ENCODE results near the gene ACAD10. TPM values are rescaled to one million over a fixed set of nuclear protein-coding genes. Genes with fewer than 3 reads are reported as not detected.
A peak's percentile ranks its signal among the peaks of the same experiment; 100 is the strongest.
"Not testable (repeated sequence)": the region's sequence is repeated elsewhere in the genome, so short reads cannot be mapped to it uniquely, and the experiment has no call there.

ACAD10 gene
- total RNA-seq, 2 donors from 2014 or later, result 37.0 to 42.6 TPM

DNA sequence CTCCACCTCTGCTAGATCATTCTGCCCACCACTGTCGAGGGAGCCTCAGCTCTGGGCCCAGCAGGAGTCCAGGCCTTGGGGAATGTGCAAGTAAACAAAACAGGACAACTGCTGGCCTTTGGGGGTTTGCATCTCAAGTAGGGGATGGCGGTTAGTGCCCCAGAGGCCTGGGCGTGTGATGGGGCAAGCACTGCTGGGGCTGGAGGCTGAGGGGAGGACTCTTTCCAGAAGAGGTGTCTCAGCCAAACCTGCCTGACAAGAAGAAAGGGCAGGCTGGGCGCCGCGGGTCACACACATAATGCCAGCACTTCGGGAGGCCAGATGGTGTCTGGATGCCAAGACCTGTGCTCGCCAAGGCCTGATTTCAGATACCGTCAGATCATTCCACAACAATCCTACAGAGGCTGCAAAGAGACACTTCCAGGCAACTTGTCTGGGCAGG is 72.3 kb downstream of the ACAD10 start:
- DNase-seq, result no peak
- H3K27ac ChIP-seq, result no peak overlapping the region
- no peaks in the 10 kb centered on the region for H3K36me3 ChIP-seq
- H3K4me3 ChIP-seq, result no peak overlapping the region
- TF ChIP-seq, protein P1, sequence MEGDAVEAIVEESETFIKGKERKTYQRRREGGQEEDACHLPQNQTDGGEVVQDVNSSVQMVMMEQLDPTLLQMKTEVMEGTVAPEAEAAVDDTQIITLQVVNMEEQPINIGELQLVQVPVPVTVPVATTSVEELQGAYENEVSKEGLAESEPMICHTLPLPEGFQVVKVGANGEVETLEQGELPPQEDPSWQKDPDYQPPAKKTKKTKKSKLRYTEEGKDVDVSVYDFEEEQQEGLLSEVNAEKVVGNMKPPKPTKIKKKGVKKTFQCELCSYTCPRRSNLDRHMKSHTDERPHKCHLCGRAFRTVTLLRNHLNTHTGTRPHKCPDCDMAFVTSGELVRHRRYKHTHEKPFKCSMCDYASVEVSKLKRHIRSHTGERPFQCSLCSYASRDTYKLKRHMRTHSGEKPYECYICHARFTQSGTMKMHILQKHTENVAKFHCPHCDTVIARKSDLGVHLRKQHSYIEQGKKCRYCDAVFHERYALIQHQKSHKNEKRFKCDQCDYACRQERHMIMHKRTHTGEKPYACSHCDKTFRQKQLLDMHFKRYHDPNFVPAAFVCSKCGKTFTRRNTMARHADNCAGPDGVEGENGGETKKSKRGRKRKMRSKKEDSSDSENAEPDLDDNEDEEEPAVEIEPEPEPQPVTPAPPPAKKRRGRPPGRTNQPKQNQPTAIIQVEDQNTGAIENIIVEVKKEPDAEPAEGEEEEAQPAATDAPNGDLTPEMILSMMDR (IDR thresholded peaks at IDR 0.05), result no peak
- no peaks in the 10 kb centered on the region for H3K9me3 ChIP-seq
- no peak overlapping the region for H3K9ac ChIP-seq (ENCODE audit: low read depth in 2 of 2, low read length in 2 of 2)
- no peaks in the 10 kb centered on the region for H3K4me1 ChIP-seq
- intact Hi-C loops (cut with DNase I), result no loop called here
- H3K27me3 ChIP-seq, result no peaks in the 10 kb centered on the region

DNA sequence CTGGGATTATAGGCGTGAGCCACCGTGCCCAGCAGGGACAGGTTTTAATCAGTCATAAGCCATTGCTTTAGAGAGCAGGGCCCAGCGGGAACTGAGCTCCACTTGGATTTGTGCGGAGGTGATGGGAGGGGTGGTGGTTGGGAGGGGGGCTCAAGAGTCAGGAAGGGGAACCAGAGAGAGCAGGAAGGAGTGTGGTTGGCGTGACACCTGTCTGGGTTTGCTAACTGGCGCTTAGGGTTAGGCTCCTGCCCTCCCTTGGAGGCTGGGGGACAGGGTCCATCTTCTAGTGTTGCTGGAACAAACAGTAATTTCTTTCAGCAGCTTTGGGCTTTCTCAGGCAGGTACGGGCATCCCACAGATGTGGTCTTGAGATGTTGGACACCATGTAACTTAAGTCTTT is 73.4 kb downstream of the ACAD10 start:
- Histone ChIP-seq H3K9me3 (no peaks in the 10 kb centered on the region), H3K36me3 (no peaks in the 10 kb centered on the region), H3K27me3 (no peaks in the 10 kb centered on the region), H3K4me3 (no peak overlapping the region), H3K4me1 (no peaks in the 10 kb centered on the region), H3K27ac (no peak overlapping the region), H3K9ac (ENCODE audit: low read depth in 2 of 2, low read length in 2 of 2) (no peak overlapping the region)
- TF ChIP-seq, protein P1 (IDR thresholded peaks at IDR 0.05), result no peak
- DNase-seq, result no peak
- intact Hi-C loops (cut with DNase I), result no loop called here

DNA sequence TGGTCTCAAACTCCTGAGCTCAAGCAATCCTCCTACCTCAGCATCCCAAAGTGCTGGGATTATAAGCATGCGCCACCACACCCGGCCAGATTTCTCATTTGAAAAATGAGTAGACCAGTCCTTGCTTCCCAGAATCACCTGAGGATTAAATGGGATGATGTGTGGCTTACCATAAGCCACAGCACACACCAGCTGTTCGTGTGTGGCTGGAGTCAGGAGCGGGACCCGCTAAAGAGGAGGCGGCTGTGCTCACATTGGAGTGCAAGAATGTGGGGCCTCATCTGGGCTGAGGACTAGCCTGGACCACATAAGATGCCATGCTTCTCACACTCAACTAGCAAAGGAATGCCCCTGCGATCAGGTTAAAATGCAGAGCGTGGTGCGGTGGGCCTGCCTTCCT is 74.1 kb downstream of the ACAD10 start:
- TF ChIP-seq, protein P1 (IDR thresholded peaks at IDR 0.05), result no peak
- no peaks in the 10 kb centered on the region for H3K9me3 ChIP-seq
- DNase-seq, result no peak
- no peak overlapping the region for H3K4me3 ChIP-seq
- H3K9ac ChIP-seq (ENCODE audit: low read depth in 2 of 2, low read length in 2 of 2), result no peak overlapping the region
- H3K4me1 ChIP-seq, result no peaks in the 10 kb centered on the region
- H3K27ac ChIP-seq, result no peak overlapping the region
- H3K36me3 ChIP-seq, result no peaks in the 10 kb centered on the region
- H3K27me3 ChIP-seq, result no peaks in the 10 kb centered on the region
- intact Hi-C loops (cut with DNase I), result no loop called here

DNA sequence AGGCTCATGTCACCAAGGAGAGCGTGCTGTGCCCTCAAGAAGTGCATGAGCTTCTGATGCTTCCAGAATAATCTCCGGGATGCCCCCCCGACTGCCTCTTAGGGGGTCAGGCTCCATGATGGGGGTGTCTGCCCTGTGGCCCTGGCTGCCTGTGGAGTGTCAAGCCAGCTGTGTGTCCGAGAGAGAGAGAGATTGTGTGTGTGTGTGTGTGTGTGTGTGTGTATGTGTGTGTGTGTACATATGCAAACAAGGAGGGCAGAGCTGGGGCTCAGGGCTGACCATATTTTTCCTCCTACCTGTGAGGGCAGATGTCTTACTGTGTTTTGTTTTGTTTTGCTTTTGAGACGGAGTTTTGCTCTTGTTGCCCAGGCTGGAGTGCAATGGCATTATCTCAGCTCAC is 75.2 kb downstream of the ACAD10 start:
- H3K4me3 ChIP-seq, result no peak overlapping the region
- TF ChIP-seq, protein P1 (IDR thresholded peaks at IDR 0.05), result no peak
- no peaks in the 10 kb centered on the region for H3K9me3 ChIP-seq
- no peak overlapping the region for H3K9ac ChIP-seq (ENCODE audit: low read depth in 2 of 2, low read length in 2 of 2)
- H3K4me1 ChIP-seq, result no peaks in the 10 kb centered on the region
- DNase-seq, result no peak
- intact Hi-C loops (cut with DNase I), result no loop called here
- peak overlapping the region; percentile 32 for H3K27ac ChIP-seq
- H3K27me3 ChIP-seq, result no peaks in the 10 kb centered on the region
- no peaks in the 10 kb centered on the region for H3K36me3 ChIP-seq

DNA sequence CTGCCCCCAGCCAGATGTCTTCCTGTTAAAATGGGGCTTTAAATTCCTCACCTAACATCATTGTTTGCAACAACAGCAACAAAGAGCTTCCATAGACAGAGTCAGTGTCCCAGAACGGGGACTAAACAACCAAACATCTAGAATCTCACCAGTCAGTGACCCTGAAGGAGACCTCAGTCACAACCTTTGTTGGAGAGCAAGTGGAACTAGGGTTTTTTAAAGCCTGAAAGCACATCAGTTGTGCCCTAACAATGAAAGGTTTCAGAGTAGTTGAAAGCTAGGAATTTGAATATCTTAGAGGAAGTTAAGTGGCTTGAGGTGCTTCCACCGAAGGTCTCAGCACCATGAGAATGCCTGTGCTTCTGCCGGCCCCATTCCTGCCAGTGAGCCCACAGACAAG is 75.9 kb downstream of the ACAD10 start:
- H3K27me3 ChIP-seq, result no peaks in the 10 kb centered on the region
- no peak for DNase-seq
- H3K36me3 ChIP-seq, result no peaks in the 10 kb centered on the region
- no peaks in the 10 kb centered on the region for H3K4me1 ChIP-seq
- no peak overlapping the region for H3K4me3 ChIP-seq
- intact Hi-C loops (cut with DNase I), result no loop called here
- TF ChIP-seq, protein P1 (IDR thresholded peaks at IDR 0.05), result no peak
- H3K9ac ChIP-seq (ENCODE audit: low read depth in 2 of 2, low read length in 2 of 2), result no peak overlapping the region
- peak overlapping the region; percentile 32 for H3K27ac ChIP-seq
- H3K9me3 ChIP-seq, result no peaks in the 10 kb centered on the region

DNA sequence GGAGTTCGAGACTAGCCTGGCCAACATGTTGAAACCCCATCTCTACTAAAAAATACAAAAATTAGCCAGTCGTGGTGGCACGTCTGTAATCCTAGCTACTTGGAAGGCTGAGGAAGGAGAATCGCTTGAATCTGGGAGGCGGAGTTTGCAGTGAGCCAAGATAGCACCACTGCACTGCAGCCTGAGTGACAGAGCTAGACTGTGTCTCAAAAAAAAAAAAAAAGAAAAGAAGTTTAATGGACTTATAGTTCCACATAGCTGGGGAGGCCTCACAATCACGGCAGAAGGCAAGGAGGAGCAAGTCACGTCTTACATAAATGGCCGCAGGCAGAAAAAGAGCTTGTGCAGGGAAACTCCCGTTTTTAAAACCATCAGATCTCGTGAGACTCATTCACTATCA is 77.7 kb downstream of the ACAD10 start:
- DNase-seq; intact Hi-C loops (cut with DNase I); H3K4me3 ChIP-seq; H3K27me3 ChIP-seq; H3K9ac ChIP-seq (ENCODE audit: low read depth in 2 of 2, low read length in 2 of 2); H3K4me1 ChIP-seq; H3K27ac ChIP-seq; H3K9me3 ChIP-seq; H3K36me3 ChIP-seq: not testable (repeated sequence)
